ENCODE results near the gene ITPK1.
A peak's percentile ranks its signal among the peaks of the same experiment; 100 is the strongest.

ITPK1 gene

GRCh38 chr14:92990456-92991430 lies 125.0 kb downstream of the ITPK1 start:
- DNase-seq (ENCODE audit: low read depth, low spot score) = peak; percentile 50

DNA sequence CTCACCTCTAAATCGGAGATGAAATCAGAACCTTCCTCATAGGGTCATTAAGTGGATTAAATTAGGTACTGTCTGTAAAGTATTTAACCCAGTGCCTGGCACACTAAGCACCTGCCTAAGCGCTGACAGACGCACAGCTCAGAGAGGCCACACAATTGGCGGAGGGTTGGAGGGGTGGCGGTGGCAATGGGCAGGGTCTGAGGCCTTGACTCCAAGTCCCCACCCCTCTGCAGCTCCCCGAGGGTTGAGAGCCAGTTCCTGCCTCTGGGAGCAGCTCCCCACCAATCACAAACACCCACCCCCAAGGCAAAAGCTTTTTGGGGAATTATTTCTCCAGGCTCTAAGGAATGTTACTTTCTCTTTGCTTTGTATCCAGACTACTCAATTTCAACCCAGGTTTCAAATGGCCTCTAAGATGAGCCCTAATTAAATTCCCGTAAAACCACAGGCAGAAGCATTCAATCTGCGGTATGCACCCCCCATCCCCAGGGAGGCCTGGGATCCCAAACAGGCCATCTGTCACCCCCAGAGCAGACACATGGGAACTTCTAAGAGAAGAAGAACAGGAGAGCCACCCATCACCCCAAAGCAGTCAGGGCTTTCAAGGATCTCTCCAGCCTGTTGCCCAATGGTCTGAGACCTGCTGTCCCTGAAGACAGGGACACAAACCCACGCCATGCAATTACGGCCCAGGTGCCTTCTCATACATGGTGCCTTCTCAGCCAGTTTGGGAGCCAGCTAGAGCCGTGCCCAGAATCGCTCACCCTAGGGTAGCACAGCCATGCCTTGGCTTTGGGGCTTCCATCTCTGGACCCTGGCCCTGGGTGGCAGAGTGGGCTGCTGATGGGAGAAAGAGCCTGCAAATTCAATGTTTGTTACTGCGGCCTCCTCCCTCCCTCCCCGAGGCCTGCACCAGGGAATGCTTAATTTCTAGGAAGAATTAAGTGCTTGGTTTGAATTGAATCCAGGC lies 126.7 kb downstream of the ITPK1 start:
- no peak for DNase-seq (ENCODE audit: low read depth, low spot score)

DNA sequence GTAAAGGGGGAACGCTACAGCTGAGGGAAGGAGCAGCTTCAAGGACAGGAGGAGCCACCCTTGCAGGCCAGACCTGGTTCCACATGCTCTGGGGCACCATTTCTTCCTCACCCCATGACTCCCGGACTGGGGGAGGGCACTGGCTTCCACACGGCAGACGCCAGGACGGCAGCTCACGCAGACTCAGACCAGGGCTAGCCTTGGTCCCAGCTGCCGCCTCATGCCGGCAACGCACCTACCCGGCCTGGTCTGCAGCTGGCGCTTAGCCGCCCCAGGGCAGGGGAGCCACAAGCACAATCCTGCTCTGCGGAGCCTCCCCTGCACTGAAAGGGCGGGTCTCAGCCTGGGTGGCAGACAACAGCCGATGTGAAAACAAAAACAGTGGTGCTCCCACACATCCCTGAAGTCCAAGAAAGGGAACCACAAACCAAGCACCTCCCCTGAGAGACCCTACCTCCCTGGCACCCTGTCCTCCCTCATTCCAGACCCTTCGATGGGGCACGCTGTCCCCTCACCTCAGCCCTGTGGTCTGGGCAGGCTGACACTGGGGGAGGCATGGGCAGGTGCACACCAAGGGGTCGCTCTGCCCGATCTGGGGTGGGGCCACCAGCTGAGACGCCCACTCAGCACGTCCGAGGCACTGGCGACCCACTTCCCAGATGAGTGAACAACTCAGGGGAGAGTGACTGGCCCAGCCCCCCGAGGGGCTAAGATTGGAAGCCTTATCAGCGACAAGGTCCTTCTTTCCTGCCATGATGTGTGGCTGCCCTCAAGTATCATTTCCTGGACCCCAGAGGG lies 127.8 kb downstream of the ITPK1 start:
- no peak for DNase-seq (ENCODE audit: low read depth, low spot score)

DNA sequence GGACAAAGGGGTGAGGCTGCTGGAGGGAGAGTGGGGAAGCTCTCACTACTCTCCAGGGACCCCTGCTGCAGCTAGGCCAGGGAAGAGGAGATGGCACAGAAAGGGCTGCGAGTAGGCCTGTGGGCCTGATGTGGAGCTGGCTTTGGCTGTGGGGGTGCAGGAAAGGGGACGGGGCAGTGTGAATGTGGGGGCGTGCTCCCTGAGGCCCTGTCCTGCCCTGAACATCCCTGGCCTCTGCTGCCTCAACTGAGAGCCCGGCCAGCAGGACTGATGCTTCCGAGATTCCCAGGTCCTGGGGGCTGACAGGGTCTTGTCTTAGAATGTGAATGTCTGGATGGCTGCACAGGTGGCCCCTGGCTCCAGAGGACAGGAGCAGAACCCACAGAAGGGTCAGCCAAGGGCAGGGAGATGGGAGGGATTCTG lies 128.6 kb downstream of the ITPK1 start:
- no peak for DNase-seq (ENCODE audit: low read depth, low spot score)

GRCh38 chr14:92986254-92987147 lies 129.2 kb downstream of the ITPK1 start:
- DNase-seq (ENCODE audit: low read depth, low spot score) = peak; percentile 81

DNA sequence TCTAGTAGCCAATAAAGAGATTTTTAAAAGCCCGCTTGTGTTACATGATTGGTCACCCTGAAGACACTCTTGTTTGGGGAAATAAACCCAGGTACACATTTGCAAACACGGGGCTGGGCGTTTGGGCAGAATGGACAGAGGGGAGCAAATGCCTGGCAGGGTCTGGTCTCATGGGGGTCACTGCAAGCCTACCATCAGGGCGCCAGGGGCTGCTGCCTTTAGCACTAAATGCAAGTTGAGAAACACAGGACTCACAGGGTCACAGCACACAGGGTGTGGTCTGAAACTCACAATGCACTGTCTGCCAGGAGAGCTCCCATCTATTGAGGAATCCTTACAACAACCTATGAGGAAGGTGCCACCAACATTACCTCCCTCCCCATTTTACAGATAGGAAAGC lies 130.2 kb downstream of the ITPK1 start:
- DNase-seq (ENCODE audit: low read depth, low spot score) = no peak

GRCh38 chr14:92984896-92985295 lies 130.8 kb downstream of the ITPK1 start:
- no peak for DNase-seq (ENCODE audit: low read depth, low spot score)

DNA sequence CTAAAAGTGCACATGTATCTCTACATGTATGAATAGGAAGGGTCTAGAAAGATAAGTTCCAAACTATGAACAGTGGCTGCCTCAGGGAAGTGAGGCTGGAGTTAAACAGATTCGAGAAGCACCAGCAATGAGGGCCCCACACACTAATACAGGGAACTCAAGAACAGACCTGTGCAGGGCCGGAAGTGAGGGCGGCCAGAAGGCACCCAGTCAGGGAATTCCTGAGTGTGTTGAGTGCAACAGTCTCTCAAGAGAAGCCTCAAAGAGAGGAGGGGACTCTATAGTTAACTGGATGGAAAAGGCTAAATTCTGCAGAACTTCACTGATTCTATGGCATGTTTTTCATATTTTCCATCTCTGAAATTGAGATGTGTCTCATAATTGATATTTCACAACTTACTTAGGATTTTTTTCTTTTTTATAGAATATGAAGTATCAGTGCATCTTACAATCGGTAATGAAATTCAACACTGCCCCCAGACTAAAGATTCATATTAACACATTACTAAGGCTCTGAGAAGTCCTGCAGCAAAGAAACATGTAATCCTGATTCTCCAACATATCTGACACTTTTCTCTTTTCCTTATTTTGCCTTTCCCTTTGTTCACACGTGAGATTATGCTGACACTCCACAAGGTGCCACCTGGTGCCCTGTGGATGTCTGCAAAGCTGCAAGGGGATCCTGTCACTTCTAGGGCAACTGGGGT lies 131.5 kb downstream of the ITPK1 start:
- DNase-seq (ENCODE audit: low read depth, low spot score) = no peak

DNA sequence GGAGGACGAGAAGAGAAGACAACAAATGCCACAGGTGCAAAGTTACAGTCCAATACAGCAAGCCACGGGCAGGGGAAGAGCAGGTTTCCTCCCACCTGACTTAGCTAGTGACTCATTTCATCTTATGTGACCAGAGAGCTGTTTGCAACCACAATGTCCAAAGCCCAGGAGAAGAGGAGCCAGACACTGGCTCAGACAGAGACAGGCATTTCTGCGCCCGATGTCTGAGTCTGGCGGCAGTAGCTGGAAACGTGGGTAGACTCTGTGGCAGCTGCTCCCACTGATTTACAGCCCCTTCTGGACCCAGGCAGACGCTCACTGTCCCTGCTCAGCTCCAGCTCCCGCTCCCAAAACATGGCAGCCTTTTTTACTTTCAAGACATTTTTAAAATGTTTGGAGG lies 132.8 kb downstream of the ITPK1 start:
- peak; percentile 35 for DNase-seq (ENCODE audit: low read depth, low spot score)

GRCh38 chr14:92981726-92982125 lies 134.0 kb downstream of the ITPK1 start:
- DNase-seq (ENCODE audit: low read depth, low spot score) = no peak

DNA sequence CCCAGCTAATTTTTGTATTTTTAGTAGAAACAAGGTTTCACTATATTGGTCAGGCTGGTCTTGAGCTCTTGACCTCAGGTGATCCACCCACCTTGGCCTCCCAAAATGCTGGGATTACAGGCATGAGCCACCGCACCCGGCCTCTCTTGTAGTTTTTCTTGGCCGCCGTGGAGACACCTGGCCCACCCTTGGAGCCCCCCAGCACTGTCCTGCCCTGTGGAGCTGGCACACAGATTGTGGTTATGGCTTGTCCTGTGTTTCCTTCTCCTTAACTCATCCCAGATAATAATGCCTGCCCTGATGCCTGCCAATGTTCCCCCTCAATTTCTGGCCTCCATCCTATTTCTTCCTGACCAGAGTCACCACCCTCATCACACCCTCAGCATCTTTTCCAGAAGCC lies 134.9 kb downstream of the ITPK1 start:
- no peak for DNase-seq (ENCODE audit: low read depth, low spot score)

DNA sequence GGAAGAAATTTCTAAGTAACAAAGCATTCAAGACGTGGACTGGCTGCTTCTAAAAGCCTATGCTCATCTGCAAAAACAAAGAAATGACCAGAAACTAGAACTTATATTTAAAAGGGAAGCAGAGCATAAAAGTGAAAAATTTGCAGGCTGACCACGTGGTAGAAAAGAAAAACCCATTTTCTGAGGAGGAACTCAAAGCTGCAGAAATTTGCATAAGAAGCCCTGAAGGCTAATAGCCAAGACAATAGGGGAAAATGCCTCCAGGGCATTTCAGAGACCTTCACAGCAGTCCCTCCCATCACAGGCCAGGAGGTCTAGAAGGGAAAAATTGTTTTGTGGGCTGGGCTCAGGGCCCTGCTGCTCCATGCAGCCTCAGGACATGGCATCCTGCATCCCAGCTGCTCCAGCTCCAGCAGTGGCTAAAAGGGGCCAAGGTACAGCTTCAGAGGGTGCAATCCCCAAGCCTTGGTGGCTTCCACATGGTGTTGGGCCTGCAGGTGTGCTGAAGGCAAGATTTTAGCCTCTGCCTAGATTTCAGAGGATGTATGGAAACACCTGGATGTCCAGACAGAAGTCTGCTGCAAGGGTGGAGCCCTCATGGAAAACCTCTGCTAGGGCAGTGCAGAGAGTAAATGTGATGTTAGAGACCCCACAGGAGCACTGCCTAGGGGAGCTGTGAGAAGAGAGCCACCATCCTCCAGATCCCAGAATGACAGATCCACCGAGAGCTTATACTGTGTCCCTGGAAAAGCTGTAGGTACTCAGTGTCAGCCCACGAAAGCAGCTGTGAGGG lies 137.3 kb downstream of the ITPK1 start:
- DNase-seq (ENCODE audit: low read depth, low spot score) = no peak

- no peak for DNase-seq (ENCODE audit: low read depth, low spot score)
Measured at GRCh38 chr14:92976268-92976667, 139.5 kb downstream of the ITPK1 start.

GRCh38 chr14:92974541-92975345 lies 141.0 kb downstream of the ITPK1 start:
- no peak for DNase-seq (ENCODE audit: low read depth, low spot score)

DNA sequence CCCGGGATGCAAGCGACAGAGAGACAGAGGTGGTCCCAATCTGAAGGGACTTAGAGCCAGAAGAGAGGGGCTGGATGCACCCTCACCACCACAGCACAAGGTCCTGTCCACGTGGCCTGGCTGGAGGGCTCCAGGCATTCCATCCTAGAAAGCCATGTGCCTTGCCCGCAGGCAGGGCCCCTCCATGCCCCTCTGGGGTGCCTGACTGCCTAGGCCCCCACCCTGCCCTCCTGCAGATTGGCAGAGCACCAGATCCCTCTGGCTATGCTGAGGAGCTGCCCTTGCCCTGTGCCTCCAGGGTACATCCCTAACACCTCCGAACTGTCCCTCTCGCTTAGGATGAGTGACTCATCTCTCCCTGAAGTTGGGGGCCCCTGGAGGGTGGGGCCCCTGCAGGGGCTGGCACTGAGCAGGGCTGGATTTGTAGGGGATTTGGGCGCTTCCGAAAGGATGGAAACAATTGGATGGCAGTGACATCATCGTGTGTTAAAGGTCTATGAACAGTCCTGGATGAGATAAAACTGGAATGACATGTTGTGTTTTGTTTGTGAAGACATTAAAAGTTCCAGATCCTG lies 141.8 kb downstream of the ITPK1 start:
- DNase-seq (ENCODE audit: low read depth, low spot score) = no peak

DNA sequence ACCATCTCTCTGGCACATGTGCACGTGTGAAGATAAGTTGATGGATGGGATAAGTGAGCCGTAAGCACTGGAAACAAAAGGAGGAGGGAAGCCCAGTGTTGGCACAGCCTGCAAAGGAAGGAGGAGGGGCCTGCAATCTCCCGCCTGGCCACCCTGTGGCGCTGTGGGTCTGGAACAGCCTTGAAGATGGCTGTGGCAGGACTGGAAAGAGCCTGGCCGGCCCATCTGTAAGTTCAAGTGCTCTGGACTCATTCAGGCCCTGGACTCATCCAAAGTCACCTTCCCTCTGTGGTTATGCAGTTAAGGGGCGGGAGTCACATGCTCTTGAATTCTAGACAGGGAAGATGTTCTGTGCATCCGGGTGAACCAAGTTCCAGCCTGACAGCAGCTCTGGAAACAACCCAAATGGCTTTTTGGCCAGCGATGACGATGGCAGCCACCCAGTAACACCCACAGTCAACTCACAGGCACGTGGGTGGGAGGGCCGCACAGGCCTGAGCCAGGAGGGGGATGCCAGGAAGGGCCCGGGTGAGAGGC lies 142.4 kb downstream of the ITPK1 start:
- peak; percentile 59 for DNase-seq (ENCODE audit: low read depth, low spot score)

DNA sequence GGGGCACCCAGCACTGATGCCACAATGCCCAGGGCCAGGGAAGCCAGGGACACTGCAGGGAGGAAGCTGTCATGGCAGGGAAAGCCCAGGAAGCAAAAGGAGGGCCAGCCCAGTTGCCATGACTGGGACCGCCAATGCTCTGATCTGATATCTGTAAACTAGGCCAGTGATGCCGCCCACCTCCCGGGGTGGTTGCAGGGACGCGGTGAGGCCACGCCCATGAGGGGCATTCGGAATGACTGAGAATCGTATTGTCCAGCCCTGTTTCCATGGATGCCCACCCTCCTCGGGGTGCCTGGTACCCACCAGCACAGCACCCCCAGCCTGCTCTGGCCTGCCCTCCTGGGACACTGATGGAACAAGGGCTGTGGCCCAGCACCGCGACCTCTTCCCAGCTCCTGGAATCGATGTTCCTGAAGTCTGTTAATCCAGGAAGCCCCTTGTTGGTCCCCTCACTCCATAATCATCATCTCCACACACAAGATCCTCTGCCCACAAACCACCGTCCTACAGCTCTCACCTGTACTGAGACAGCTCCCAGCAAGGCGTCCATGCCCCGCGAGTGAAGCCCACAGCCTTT lies 144.0 kb downstream of the ITPK1 start:
- no peak for DNase-seq (ENCODE audit: low read depth, low spot score)
